Choroid plexus epithelial cell (primary cell): ENCODE data around the gene BHLHE23.

Source experiments
- DNase-seq: peaks from one replicate; pipeline ENCODE4 v3.0.0-alpha.2; 2010; ENCODE audit warnings: low read depth
- H3K4me3 ChIP-seq: 2 replicates; pipeline ENCODE4 v1.5.1; 2011; ENCODE audit warnings: low read depth, mild to moderate bottlenecking, control low read depth, low read length, moderate library complexity
- TF ChIP-seq, protein P1 (sequence below): conservative IDR thresholded peaks from 2 replicates; pipeline ENCODE4 v1.5.1; 2011; ENCODE audit warnings: low read depth, mild to moderate bottlenecking, control low read depth, inconsistent platforms, low read length, moderate library complexity

The BHLHE23 gene

DNA sequence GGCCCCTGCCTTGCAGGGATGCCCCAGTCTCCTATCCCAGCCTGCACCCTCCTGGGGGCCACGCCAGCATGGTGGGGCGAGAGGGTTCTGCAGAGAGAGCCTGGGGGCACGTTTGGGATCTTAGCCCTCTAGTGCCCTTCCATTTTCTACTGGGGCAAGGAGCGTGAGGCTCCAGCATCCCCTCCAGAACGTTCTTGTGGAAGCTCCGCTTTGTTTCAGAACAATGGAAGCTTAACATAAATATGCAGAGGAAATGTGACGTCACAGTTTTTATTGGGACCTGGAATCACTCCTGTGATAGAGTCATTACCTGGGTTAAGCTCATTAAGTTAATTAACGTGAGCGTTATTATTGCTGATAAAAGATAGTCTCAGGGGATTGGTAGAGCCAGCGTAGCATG, 19.6 kb downstream of the BHLHE23 start:
- no peak overlapping the region for H3K4me3 ChIP-seq
- no peak for DNase-seq
- TF ChIP-seq, protein P1, sequence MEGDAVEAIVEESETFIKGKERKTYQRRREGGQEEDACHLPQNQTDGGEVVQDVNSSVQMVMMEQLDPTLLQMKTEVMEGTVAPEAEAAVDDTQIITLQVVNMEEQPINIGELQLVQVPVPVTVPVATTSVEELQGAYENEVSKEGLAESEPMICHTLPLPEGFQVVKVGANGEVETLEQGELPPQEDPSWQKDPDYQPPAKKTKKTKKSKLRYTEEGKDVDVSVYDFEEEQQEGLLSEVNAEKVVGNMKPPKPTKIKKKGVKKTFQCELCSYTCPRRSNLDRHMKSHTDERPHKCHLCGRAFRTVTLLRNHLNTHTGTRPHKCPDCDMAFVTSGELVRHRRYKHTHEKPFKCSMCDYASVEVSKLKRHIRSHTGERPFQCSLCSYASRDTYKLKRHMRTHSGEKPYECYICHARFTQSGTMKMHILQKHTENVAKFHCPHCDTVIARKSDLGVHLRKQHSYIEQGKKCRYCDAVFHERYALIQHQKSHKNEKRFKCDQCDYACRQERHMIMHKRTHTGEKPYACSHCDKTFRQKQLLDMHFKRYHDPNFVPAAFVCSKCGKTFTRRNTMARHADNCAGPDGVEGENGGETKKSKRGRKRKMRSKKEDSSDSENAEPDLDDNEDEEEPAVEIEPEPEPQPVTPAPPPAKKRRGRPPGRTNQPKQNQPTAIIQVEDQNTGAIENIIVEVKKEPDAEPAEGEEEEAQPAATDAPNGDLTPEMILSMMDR: no peak

GRCh38 chr20:62986257-62986800, 20.4 kb downstream of the BHLHE23 start:
- TF ChIP-seq, protein P1: no peak
- no peak overlapping the region for H3K4me3 ChIP-seq
- no peak for DNase-seq

DNA sequence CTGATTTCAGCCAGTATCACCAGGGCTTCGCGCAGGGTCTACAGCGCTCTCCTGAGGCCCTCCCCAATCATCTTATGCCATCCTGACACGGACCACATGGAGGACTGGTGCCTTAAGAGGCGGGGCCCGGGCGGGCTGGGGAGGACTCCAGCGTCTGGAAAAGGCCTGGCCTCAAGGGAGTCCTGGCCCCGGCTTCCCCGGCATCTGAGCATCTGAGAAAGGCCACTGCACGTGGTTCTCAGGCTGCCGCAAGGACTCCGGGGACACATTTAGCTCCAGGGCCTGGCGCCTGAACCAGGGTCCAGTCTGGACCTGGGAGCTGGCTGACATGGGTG, 21.4 kb downstream of the BHLHE23 start:
- no peak overlapping the region for H3K4me3 ChIP-seq
- DNase-seq: no peak
- TF ChIP-seq, protein P1: no peak

- no peak overlapping the region for H3K4me3 ChIP-seq
- TF ChIP-seq, protein P1: no peak
- DNase-seq: no peak
Observed at GRCh38 chr20:62984666-62985443, 21.9 kb downstream of the BHLHE23 start.

- DNase-seq: no peak
- H3K4me3 ChIP-seq: no peak overlapping the region
- TF ChIP-seq, protein P1: no peak
Observed at GRCh38 chr20:62983210-62983609, 23.6 kb downstream of the BHLHE23 start.

- no peak for DNase-seq
- TF ChIP-seq, protein P1: no peak
- no peak overlapping the region for H3K4me3 ChIP-seq
Observed at GRCh38 chr20:62982124-62983075, 24.4 kb downstream of the BHLHE23 start.
